GM19397 (cell line): Measurements from ENCODE around the gene KCNH6.

Source experiments
- ATAC-seq: cut with Tn5 transposase; IDR thresholded peaks from one replicate; pipeline ENCODE4 v1.9.1; 2021; ENCODE audit warnings: mild to moderate bottlenecking, moderate library complexity; ENCODE audit not compliant: unreplicated experiment

Gene KCNH6

DNA sequence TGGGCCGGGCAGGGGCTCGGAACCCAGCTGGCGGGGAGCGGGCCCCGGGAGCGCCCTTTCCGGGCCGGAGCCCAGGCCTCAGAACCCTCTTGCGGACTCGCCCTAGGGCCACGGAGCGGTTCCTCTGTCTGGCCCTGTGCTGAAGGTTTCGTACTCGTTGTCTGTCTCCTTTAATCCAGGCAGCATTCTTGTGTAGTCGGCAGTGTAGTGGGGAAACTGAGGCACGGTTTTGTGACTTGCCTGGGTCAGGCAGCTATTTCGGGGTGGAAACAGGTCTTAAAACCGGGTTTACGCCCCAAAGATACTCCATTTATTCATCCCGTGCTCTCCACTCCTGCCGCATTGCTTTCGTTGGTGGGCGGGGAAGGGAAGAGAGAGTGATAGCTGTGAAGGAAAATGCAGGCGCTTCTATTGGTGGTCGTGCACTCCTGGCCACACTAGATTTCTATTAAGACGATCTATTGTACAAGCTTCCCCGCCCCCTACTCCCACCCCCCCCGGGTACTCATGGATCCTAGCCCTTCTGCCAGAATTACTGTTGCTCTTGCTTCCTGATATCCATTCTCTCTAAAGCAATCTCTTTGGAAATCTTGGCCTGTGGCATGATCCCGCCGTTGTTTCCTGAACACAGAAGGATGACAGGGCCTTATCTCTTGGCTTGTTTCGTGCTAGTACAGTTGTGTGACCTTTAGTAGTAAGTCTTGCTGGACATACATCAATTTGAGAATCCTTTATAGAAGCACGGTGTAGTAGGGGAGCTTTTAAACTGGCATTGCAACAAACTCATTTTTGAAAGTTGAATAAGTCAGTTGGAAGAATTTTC, 27.9 kb downstream of the KCNH6 start:
- ATAC-seq, result peak; percentile 15

DNA sequence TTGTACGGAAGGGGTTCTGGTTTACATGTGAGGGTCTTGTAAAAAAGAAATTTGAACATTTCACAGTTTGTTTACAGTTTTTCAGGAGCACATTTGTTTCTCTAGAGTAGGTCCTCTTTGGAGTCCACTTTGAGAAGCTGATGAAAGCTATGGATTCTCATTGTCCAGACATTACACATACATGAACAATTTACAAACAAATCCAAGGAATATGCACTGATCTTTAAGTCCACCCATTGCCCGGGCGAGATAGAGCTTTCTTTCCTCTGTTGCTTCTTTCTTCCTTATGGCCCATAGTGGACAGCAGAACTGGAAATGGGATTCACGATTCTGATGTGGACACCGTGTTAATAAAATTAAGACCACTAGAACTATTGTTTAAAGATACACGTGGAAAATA, 29.1 kb downstream of the KCNH6 start:
- ATAC-seq, result no peak

DNA sequence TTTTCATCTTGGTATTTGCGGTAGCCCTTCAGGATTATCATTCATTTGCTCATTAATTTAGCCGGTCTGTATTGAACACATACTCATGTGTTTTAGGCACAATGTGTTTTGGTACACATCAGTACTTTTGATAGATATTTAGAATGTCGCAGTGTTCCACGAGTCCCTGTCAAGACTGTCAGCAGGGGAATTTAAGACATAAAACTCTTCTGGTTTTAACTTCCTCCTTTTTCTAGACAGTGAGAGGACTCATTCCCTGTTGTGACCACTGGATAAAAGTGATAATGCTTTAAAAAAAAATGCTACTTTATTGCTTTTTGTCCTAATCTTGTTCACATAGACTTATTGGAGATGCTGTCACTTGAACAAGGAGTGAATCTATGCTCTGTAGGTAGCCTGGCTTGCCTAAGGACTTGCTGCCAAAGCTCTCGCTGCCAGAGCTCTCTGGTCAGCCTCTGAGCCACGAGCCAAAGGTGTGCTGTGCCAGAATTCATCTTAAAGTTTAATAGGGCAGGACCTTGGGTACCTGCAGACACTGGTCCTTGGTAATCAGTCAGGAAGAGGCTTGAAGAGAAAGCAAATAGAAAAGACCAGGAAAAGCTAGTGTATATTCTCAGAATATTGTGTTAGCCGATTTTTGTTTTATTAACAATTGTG, 32.5 kb downstream of the KCNH6 start:
- ATAC-seq, result no peak

DNA sequence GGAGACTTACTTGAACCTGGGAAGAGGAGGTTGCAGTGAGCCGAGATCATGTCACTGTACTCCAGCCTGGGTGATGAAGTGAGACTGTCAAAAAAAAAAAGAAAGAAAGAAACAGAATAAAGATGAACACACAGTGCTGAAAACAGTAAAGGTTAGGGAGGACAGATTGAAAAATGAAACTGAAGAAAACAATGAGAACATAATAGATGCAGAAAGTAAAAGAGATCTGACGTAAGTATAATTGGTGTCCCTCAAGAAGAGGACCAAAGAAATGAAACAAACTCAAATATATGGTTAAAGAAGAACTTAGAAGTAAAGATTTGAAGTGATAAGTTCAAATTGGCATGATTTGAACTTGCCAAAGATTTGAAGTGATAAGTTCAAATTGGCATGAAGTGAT, 34.3 kb downstream of the KCNH6 start:
- ATAC-seq, result no peak

DNA sequence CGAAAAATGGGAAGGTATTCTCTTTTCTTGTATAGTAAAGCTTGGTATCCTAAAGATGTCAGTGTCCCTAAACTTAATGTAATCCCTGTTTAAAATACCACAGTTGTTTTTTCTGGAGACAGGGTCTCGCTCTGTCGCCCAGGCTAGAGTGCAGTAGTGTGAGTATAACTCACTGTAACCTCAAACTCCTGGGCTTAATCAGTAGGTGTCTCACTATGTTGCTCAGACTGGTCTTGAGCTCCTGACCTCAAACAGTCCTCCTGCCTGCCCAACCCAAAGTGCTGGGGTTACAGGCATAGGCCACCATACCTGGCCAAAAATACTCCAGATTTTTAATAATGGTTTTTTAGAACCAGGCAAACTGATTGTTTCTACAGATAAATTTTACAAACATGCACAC, 35.3 kb downstream of the KCNH6 start:
- ATAC-seq, result no peak

DNA sequence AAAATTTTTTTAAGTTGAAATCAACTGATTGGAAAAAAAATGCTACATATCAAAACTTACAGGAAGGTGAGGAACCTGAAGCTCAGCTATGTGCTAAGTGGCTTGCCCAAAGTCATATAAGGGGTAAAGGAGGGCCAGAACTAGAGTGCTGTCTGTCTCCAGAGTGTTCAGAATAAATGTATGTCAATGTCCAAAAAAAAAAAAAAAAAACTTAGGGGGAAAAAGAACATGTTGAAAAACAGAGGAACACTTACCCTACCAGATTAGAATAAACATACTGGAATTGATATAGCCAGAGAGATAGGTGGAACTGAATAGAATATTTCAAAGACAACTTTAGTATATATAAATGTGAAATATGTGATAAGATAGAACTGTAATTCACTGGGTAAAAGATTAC, 38.7 kb downstream of the KCNH6 start:
- ATAC-seq, result no peak

DNA sequence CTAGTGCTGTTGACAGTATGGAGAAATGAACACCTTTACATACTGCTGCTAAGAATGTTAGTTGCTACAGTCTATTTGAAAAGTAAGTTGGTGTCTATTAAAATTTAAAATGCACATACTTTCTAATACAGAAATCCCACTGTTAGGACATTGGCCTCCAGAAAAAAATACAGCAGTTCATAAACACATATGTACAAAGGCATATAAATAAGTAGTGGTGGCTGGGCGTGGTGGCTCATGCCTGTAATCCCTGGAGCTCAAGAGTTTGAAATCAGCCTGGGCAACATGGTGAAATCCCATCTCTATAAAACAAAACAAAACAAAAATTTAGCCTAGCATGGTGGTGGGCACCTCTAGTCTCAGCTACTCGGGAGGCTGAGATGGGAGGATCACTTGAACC, 40.2 kb downstream of the KCNH6 start:
- no peak for ATAC-seq

DNA sequence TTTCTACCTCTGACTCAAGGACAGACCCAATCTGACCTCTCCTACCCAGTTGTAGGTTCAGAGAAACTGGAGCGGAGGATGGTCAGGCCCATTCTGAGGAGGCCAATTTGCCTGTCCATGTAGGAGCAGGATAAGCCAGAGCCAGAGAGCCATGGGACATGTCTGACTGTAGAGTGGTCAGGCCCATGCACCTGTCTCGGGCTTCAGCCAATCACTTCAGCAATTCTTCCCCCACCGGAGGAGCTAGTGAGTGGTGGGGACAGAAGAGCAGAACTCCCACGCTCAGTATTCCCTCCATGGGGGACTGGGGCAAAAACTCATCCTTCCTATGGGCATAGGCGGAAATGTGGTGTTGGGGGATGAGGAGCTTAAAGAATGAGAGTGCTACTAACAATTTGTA, 41.4 kb downstream of the KCNH6 start:
- no peak for ATAC-seq

DNA sequence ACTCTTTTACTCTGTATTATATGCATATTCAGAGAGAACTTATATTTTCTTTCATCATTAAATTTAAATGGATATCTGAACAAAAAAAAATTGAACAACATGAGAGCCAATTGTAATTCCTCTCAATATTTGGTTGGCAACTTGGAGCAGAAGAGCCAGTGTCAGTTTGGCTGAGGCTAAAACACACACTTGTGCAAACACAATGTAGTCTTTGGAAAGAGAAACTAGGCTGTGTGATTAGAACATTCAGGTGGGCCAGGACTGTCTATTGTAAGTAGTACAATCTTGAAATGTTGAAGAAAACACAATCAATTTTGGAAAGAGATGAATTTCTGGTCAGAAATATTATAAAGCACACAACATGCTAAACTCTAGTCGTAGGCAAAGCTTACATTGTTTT, 44.1 kb downstream of the KCNH6 start:
- ATAC-seq, result no peak

DNA sequence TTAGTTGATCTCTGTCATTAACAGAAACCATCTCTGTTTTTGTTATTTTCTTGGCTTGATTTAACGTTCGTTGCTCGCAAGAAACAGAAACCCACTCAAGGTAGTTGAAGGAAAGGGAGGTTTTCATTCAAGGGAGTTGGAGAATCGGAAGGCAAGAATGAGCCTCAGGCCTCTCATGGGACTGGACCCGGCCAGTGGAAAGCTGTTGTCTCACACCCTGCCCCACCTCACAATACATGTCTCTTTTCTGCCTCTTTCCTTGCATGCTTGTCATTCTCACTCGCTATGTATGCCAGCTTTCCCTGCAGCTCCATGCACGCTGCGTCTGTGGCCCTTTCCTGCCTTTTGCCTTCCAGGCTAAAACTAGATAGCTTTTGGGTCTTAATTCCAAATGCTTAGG, 45.4 kb downstream of the KCNH6 start:
- no peak for ATAC-seq

DNA sequence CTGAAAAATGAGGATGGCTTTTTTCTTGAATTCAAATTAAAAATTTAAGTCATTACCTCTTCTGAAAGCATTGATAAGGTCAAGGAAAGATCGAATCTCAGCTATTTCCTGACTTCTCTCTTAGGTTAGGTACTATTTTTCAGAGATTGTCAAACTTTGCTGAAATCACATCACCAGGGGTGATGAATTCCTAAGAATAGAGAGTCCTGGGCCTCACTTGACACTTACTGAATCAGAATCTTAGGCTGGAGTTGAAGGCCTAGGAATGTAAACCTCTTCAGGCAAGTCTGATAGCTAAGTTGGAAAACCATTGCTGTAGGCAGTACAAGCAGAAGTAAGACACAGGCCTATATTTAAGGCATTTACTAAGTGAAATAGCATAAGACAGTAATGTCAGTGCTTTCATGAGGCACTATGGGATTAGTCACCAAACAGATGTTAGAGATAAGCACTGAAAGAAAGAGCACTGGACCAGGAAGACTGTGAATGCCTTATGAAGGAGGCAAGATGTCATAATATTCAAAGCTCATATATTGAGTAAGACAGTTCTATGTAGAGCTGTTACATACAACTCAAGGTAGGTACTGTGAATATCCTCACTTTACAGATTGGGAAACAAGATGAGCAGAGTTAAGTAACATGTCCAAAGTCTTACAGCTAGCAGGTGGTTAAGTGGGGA, 48.6 kb downstream of the KCNH6 start:
- no peak for ATAC-seq

DNA sequence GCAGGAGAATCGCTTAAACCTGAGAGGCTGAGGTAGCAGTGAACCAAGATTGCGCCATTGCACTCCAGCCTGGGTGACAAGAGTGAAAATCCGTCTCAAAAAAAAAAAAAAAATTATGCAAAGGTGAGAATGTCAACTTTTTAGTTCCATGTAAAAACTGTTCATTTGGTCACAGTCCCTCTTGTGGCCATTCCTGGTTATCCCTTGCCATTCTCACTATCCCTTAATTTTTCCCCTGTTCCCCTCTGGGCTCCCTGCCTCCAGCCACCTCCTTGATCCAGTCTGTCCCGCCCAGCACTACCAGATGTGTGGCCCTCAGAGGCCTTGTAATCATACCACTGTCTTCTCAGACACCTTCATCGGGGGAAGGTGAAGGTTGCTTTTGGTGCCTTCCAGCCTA, 50.5 kb downstream of the KCNH6 start:
- no peak for ATAC-seq

DNA sequence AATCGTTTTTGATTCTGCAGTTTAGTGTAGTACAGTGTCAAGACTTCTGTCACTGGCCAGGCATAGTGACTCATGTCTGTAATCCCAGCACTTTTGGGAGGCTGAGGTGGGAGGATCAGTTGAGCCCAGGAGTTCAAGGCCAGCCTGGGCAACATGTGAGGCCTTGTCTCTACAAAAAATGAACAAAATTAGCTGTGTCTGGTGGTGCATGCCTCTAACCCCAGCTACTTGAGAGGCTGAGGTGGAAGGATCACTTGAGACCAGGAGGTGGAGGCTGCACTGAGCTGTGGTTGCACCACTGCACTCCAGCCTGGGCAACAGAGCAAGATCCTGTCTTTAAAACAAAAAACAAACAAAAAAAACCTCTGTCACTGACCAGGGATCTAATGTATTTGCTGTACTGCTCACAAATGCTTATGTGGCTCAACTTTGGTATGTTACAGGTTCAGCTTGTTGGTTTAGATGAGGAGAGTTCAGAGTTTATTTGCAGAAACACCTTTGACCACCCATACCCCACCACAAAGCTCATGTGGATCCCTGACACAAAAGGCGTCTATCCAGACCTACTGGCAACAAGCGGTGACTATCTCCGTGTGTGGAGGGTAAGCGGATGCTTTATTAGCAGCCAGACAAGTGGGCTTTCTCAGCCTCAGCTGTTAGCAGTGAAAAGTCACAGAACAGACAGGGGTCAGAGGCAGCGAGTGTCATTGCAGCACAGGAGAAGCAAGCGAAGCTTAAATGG, 55.0 kb downstream of the KCNH6 start:
- ATAC-seq, result no peak

DNA sequence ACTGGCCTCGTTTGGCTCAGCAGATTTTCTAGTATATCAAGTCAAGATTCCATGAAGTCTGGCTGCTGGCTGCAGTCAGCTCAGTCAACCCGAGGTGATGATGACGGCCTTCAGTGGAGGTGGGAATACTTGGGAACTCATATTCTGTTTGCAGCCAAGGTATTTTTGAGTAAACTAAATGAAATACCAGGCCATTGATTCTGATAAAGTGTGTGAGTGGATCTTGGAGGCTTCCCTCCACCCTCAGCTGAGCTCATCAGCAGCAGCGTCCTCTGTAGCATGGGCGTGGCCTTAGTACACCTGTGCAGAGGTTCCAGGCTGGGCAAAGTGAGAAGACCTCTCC, 55.6 kb downstream of the KCNH6 start:
- no peak for ATAC-seq

DNA sequence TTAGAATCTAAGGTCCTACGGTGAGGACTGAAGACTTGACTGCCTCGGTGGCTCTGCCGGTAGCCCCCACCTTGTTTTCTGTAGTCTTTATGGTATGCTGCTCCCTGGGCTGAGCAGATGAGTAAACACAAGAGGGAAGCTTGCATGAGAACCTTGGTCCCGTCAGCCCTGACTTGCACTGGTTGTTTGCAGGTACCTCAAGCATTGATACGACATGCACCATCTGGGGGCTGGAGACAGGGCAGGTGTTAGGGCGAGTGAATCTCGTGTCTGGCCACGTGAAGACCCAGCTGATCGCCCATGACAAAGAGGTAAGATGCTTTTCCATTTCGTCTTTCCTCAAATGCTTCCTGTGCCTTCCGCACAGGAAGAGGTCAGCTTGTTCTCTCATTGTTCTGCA, 56.5 kb downstream of the KCNH6 start:
- no peak for ATAC-seq

DNA sequence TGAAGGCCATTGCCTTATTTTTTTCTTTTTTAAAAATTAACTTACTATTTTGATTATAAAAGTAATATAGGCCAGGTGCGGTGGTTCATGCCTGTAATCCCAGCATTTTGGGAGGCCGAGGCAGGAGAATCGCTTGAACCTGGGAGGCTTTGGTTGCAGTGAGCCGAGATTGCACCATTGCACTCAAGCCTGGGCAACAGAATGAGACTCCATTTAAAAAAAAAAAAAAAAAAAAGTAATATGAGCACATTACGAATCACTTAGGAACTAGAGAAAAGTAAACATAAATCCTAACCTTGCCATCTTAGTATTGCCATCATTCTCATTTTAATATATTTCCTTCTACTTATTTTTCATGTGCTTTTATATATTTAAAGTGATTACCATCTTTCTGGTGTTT, 64.6 kb downstream of the KCNH6 start:
- ATAC-seq, result no peak

DNA sequence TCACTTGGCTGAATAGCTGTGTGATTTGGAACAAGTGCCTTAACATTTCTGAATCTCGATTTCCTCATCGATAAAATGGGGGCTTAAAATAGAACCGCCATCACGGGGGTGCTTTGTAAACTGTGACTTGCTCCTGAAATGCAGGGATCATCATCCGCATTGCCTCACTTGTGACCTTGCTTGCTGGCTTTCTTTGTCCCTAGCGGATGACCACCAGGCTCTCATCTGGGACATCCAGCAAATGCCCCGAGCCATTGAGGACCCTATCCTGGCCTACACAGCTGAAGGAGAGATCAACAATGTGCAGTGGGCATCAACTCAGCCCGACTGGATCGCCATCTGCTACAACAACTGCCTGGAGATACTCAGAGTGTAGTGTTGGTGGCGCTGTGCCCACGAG, 65.6 kb downstream of the KCNH6 start:
- ATAC-seq, result no peak

DNA sequence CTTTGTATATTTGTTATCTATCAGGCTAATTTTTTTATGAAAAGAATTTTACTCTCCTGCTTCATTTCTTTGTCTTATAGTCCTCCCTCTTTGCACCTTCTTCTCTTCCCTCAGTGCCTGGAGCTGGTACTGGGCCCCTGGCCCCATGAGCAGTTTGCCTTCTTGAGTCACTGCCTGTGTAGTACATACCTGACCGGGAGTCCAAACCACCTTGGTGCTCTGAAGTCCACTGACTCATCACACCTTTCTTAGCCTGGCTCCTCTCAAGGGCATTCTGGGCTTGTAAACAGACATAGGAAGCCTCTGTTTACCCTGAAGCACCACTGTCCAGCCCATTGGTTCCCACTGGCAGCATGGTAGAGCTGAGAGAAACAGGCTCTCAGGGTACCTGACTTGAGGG, 66.5 kb downstream of the KCNH6 start:
- ATAC-seq, result no peak

DNA sequence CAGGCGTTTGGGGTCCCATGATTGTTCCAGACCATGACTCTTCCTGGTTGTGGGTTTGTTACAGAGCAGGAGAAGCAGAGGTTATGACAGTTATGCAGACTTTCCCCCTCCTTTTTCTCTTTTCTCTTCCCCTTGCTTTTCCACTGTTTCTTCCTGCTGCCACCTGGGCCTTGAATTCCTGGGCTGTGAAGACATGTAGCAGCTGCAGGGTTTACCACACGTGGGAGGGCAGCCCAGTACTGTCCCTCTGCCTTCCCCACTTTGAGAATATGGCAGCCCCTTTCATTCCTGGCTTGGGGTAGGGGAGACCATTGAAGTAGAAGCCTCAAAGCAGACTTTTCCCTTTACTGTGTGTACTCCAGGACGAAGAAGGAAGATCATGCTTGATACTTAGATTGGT, 69.6 kb downstream of the KCNH6 start:
- no peak for ATAC-seq

DNA sequence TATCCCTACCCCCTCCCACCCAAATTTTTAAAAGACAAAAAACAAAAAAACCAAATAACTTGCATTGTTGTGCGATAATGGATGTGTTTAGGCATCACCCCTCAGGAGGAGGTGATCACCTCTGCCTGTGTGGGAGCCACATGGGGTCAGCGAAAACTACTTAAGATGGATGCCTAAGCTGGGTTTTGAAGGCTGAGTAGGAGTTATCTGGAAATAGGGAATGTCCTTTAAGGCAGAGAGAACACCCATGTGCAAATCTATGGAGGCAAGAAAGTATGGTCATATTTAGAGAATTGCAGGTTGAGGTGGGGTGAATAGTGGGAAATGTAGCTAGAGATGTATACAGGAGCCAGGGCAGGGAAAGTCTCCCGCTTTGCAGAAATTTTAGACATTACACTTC, 72.0 kb downstream of the KCNH6 start:
- ATAC-seq, result no peak
